HG03460 (cell line): ENCODE data around the gene CST6.
A peak's percentile ranks its signal among the peaks of the same experiment; 100 is the strongest.
"Not testable (repeated sequence)": the region's sequence is repeated elsewhere in the genome, so short reads cannot be mapped to it uniquely, and the experiment has no call there.

Source experiments
- ATAC-seq: cut with Tn5 transposase; IDR thresholded peaks from one replicate; pipeline ENCODE4 v1.9.1; 2021; ENCODE audit not compliant: unreplicated experiment

The CST6 gene

DNA sequence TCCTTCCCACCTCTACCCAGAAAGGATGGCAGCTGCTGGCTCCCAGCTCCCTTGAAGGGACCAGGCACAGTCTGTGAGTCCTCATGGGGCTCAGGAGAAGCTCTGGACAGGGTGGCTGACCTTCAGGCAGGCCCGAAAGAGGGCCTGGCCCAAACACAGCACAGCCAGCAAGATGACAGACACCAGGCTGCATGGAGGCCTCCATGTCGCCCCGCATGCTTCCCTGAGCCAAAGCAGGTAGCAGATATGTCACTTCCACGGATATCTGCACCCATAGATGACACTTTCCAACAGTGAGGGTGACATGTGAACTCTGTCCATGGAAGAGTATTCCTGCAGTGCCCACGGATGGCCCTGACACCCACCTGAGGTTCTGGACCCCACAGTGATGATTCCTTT lies 28.2 kb upstream of the CST6 start:
- ATAC-seq, result no peak

DNA sequence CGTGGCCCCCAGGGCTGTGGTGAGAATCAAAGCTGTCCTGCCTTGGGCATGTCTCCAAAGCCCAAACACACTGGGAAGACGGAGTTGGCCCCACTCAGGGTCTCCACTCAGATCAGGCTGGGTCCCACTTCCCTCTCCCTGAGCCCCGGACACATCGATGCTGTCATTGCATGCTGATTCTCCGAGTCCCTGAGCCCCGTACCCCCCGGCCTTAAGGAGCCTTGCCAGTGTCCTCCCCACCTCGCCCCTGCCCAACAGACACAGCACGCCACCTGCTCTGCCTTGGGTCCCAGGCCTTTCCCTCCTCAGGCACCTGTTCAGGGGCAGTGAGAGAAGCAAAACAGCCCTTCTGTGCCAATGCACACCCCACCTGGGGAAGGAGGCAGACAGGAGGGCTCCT lies 24.5 kb upstream of the CST6 start:
- ATAC-seq, result no peak

DNA sequence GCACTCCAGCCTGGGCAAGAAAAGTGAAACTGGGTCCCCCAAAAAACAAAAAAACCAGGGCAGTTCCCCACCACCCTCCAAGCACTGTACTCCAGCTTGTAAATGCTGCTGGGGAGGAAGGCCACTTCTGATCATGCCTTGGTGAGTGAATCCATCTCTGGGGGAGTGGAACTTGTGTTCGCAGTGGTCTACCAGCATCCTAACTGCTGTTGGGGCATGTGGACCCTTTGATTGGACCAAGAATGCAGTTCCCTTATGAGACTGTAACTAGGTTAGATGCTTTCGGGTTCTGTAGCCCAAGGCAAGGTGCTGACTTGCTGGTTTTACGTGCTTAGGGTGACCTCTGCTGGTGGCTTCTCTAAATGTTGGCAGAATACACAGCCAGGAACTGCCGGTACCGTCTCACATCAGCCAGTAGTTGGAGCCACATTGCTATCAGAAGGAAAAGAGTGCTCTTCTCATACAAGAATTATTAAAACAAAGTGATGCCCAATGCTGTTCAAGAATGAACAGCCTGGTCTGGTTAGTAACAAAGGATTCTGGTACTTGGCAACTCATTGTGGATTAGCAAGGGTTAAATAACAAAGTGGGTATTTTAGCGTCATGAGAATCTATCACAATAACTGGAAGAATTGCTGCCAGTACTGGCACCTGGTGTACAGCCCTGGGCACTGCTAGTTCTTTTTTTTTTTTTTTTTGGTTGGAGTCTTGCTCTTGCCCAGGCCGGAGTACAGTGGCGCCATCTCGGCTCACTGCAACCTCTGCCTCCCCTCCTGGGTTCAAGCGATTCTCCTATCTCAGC lies 22.8 kb upstream of the CST6 start:
- peak; percentile 90 for ATAC-seq

DNA sequence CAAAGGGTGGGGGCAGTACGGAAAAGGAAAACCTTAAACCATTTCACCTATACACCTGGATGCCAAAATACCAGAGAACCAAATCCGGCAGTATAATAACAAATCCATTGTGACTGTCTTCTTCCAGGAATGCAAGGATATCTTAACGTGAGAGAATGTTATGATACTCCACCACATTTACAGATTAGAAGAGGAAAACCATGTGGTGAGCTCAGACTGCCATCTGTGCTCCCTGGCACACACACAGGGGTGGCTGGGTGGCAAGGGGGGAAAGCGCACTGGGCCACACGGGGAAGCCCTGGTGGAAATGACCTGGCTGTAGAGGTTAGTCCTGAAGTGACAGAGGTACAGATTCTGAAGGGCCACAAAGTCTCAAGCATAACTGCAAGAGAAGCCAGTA lies 19.8 kb upstream of the CST6 start:
- no peak for ATAC-seq

DNA sequence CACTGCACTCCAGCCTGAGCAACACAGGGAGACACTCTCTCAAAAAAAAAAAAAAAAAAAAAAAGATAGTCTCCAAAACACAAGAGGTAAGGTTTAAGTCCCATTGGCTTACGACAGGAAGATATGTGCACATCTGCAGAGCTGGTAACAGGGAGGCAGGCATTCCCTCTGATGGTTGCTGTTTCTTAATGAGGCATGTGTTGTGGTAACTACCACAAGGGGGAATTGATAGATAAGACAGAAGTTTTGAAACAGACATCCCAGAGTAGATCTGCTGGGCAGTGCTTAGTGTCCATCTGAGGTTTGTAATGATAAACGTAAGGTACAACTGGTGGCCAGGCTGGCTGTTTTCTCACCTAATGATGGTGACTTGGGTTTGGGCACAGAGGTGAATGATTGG lies 14.5 kb upstream of the CST6 start:
- ATAC-seq, result no peak

DNA sequence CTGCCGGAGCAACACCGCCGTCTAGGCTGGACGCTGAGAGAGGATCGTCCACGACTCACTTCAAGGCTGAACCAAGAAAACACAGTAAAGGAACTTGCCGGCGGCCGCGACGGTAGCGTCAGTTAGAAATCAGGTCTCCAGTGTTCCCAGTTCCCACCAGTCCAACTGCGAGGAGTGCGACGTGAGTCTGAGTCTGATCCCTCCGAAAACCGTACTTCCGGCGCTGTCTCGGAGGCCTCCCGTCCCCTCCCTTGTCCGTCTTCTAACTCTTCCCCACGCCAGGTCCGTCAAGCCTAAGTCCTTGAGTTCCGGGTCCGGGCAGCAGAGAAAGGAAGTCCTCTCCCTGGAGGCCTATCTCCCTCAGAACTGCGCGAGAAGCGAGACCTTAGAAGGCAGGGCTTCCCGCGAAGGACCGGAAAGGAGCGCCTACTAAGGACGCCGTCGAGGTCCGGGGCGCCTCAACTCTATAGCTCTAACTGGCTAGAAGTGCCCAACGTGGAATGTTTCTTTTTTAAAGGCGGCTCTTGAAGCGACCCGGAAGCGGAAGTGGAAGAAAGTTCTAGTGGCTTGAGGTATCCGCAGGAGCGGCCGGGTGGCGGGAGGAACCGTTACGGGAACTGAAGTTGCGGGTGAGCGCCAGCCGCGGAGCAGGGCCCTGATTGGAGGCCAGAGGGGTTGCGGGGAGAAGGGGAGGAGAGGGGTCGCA lies 9.7 kb upstream of the CST6 start, which contains the start of the genes BANF1 and EIF1AD:
BANF1 (plus strand) TSS at position 562 of the 706 bp plus-strand sequence. CDS start 748 bp downstream, outside the sequence.
EIF1AD (minus strand) TSS at position 216 of the 706 bp plus-strand sequence. CDS start 1,768 bp downstream, outside the sequence.
- peak; percentile 77 for ATAC-seq

DNA sequence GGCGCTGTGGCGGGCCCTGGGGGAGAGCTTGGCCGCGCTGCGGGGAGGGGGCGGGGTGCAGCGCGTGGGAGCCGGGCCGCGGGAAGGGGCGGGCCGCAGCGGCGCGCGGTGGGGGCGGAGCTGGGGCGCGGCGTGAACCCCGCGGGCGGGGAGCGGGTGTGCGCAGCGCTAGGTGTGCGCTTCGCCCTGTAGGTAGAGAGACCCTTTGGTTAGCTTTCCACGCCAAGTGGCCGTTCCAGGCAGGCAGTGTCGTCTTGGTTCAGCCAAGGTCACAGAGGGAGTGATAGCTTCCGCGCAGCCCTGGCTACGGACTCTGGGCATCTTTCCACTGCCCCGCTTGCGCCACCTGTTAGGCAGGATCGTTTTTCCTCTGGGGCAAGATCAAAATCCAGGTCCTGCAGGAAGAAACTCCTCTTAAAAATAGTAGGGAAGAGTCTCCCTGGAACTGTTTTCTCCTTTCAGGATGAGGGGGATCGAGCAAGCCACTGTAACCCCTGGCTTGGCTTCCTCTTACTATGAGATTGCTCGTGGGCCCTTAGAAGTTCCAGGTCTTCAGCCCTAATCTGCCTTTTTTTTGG lies 9.1 kb upstream of the CST6 start:
- ATAC-seq, result peak; percentile 32

DNA sequence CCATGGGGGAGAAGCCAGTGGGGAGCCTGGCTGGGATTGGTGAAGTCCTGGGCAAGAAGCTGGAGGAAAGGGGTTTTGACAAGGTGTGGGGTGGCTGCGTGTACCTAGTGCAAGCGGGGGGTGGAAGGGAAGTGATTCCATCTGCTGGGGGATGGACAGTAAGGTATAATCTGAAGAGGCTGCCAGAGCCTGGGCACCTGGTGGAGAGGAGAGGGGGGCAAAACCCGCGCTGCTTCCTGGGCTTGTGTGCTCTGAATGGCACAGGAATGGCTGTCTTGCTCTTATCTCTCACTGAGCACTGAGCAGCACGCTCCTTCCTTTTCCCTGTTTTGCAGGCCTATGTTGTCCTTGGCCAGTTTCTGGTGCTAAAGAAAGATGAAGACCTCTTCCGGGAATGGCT lies 8.5 kb upstream of the CST6 start:
- no peak for ATAC-seq

DNA sequence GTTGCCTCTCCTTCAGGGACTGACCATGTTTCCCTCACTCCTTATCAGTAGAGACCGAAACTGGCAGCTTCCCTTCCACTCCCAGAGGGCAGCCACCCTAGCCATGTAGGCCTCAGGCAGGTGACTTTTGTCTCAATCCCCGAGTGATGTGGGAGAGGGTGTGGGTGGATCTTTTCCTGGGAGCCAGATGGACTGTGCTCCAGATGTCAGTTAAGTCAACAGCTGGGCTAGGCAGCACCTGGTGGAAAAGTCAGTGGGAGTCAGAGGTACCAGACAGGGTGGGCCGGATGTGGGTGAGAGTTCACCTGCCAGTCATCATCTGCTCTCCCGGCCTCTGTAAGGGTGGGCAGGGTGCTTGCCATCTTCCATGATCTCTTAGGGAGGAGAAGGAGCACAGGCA lies 7.6 kb upstream of the CST6 start:
- ATAC-seq, result no peak

DNA sequence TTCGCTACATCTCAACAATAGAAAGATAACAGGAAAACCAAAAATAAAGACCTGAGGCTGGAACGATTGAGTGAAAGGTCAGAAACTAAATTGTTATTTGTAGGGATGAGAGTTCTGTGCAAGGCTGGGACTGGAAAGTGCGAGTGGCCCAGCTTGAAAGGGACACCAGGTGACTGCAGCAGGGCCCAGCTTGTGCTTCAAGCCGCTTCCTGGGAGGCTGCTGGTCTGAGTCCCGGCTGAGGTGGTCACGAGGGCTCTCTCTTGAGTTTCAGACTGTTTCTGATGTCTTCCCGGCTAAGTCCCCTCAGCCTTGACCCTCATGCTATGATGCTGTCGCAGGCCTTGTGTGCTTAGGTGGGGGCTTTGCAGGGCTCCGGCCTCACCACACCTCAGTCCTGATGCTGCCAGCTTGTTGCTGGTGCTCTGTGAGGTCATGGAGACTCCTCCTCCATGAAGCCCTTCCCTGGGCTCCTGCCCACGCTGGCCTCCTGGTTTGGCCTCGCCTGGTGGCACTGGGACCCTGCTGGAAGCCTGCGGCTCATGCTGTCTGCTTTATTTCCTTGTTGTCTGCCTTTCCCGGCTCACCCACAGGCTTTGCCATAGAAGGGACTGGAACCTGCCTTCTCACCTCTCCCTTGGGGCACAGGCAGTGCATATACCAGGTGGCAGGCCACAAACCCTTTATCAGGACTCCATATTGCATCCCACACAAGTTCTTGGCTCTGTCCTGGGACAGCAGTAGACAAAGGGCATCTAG lies 5.5 kb upstream of the CST6 start:
- no peak for ATAC-seq

DNA sequence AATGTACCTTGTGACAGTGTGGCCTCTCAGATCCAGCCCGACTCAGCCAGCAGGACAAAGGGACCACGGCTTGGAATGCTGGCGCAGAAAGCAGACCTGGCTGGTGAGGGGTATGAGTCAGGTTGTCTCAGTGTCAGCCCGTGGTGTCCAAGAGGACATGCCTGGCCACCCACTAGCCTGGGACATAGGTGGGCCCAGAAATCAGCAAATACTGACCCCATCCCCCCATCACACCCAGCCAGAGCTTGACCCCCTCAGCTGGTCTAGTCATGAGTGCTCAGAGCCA lies 5.0 kb upstream of the CST6 start:
- no peak for ATAC-seq

DNA sequence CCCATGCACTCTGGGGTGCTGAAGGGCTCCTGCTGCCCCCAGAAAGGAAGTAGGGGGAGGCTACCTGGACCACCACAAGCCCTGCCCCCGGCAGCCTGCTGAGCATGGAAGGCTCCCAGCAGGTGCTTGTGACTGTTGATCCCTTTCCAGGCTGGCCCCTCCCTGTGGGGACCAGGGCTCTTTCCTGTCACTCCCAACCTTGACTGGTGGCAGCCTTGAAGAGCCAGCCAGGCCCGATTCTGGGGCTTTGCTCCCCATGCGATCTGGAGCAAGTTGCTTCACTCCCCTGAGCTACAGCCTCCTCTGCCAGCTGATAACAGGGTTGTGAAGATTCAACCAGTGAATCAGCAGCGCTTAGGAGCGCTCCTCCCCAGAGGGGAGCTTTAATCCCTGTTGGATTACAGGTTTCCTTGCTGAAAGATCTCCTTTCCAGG lies 4.6 kb upstream of the CST6 start:
- ATAC-seq, result no peak

DNA sequence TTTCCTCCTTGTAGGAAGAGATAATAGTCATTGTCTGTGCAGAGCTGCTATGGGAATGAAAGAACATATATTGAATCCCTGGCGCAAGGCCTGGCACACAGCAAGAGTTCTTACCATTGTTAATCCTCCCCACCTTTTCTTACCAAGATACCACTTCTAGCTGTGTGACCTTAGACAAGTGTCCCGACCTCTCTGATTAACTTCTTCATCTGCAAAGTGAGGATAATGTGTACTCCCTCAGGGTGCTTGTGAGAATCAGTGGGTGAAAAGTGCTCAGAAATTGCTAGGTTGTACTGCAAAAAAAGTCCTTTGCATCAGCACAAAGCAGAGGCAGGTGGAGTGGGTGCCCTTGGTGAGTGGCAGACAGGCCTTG lies 3.7 kb upstream of the CST6 start:
- no peak for ATAC-seq

DNA sequence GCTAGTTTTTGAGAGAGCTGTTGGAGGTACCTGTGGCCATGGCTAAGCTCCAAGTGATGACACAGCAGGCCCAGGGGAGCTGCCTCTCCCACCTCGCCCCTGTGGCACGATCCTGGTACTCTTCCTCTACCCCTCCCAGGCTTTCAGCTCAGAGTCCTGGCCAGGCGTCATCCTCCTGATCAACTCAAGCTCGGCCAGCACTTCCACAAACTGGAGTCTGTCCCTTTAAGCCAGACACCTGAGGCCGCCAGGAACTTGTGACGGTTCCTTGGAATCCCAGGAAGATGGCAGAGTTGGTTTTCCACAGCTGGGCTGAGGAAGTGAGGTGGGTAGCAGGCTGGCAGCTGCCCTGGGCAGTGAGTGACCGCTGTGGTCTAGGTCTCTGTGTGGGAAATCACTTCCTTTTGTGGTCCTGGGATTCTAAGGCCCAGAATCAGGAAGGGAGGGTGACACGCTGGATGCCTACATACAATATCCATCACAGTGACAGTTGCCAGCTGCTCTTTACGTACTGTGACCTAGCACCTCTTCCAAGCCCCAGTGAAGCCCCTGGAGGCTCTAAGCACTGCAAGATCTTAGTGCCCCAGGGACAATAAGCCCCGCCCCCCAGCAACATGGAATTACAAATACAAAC lies 3.2 kb upstream of the CST6 start:
- no peak for ATAC-seq

DNA sequence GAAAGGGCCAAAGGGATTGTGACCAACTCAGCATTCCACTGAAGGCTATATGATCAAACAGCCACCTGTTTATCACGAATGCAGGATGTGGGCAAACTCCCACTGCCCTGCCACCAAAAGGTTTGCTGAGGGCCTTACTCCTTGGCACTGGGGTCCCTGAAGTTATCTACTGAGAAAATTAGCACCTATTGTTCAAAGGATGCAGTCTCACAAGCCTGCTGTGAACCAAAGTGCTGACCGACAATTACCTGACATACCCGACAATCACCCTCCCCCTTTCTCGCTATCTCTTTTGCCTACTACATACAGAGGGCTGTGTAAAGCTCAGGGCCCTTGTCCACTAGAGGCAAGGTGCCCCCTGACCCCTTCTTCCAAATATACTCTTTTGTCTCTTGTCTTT lies 1.8 kb upstream of the CST6 start:
- ATAC-seq, result not testable (repeated sequence)

DNA sequence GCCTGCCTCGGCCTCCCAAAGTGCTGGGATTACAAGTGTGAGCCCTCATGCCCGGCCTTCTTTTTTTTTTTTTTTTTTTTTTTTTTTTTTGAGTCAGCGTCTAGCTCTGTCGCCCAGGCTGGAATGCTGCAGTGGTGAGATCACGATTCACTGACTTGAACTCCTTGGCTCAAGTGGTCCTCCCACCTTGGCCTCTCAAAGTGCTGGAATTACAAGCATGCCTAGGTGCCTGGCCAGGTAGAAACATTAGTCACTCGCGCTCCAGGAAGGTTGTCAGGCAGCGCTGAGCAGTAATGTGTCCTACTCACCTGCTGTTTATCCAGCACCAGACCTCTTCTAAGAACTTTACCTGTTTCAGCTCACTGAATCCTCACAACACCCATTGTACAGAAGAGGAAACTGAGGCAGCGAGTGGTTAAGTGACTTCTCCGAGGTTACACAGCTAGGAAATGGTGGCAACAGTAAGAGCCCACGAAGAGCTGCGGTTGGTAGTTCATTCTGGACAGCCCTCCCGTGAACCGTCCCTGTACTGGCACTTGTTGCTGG lies 496 bp upstream of the CST6 start:
- ATAC-seq, result no peak

DNA sequence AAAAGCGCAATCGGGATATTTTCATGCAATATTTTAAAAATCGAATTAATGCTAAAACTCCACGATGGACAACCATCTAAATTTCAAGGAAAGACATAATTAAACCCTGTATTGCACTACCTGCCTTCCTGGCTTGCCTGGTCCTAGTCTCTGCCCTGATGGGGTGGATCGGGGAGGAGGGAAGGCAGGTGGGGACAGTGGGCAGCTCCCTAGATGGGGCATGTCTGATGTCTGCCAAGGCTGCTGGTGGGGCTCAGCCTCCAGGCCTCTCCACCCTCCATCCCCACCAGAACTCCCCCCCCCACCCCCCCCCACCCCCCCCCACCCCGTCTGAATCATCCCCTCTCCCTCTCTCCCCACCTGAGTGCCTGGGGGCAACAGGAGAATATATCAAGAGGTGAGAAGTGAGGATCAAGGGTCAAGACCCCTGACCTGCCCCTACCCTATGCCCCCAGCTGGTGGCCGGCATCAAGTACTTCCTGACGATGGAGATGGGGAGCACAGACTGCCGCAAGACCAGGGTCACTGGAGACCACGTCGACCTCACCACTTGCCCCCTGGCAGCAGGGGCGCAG lies 650 bp downstream of the CST6 start:
- no peak for ATAC-seq

DNA sequence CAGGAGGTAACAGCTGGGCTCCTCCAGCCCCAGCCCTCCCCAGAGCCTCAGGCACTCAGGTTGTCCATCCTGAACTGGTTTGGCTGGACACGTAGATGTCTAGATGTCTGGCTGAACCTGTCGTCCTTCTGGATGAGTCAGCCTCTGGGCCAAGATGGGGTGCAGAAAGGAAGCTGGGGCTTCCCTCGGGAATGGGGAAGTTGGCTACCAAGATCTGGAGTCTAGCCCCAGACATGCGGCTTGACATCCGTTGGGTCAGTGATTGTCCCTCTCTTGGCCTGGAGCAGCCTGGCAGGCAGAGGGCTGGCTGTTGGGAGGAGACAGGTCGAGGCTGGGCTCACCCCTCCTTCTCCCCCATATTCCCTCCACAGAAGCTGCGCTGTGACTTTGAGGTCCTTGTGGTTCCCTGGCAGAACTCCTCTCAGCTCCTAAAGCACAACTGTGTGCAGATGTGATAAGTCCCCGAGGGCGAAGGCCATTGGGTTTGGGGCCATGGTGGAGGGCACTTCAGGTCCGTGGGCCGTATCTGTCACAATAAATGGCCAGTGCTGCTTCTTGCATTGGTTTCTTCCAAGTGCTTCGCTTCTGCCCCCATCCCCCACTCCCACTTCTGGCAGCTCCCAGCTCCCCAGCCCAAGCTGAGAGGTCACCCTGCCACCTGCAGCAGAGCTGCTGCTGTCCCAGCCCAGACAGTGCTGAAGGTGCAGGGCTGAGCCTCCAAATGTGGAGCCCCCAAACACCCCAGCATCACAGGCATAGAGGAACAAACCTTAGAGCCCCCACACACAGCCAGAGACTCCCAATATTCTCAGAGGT lies 1.3 kb downstream of the CST6 start:
- no peak for ATAC-seq

DNA sequence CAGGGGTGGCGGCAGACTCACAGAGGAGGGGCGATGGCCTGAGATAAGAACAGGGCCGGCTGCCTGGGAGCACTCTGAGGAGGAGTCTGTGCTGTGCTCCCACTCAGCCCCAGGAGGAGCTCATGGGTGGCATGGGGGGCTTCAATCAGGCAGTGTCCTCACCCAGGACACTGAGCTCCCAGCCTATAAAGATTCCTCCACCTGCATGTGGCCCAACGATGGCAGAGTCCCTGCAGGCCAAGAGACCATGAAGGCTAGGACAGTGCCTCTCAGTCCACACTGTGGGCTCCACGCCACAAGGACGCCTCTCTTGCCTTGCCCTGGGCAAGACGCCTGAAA lies 1.9 kb downstream of the CST6 start:
- no peak for ATAC-seq
